Loucy (cell line): ENCODE results near the gene SAMD15.

Source experiments
- CTCF ChIP-seq: fragments of 200-600 bp; sonication (generic); conservative IDR thresholded peaks from 2 replicates; pipeline ENCODE4 v1.5.1; 2014; ENCODE audit warnings: mild to moderate bottlenecking, antibody characterized with exemption, low read length
- EZH2phosphoT487 ChIP-seq: fragments of 200-600 bp; IDR thresholded peaks from 2 replicates; pipeline ENCODE4 v1.6.1; 2018; ENCODE audit warnings: antibody characterized with exemption, mild to moderate bottlenecking, moderate library complexity, borderline replicate concordance

- no peak for TF ChIP-seq EZH2phosphoT487
- no peak for TF ChIP-seq CTCF
Measured at GRCh38 chr14:77378701-77379100, 1.5 kb downstream of the SAMD15 start.
